MCF 10A (cell line): ENCODE results near the gene KCNMA1. TPM values are rescaled to one million over a fixed set of nuclear protein-coding genes. Genes with fewer than 3 reads are reported as not detected.

Experiments
- BruUV-seq: library from RNA; stranded (reverse); fragments of 400-500 nt; replicated peaks from 2 replicates; lab custom pipeline; 2021; lab: Mats Ljungman, UMichigan
- CTCF ChIA-PET: fragments of 300-600 bp; sonication (Branson Sonifier 250); formaldehyde crosslinking; extraction: SDS; loops from one replicate; lab custom pipeline; 2021; ENCODE audit warnings: antibody characterized with exemption, inconsistent platforms; lab: Yijun Ruan, JAX
- POLR2A ChIA-PET: fragments of 300-600, 350-650 bp; sonication (Branson Sonifier 250); formaldehyde crosslinking; extraction: SDS; loops from one replicate; lab custom pipeline; 2020; ENCODE audit warnings: antibody characterized with exemption, inconsistent platforms; lab: Yijun Ruan, JAX
- DNase-seq: peaks from one replicate; pipeline ENCODE4 v3.0.0-alpha.2; 2018; ENCODE audit not compliant: unreplicated experiment
- H3K27ac Mint-ChIP-seq: one replicate; pipeline ENCODE4 v1.8.0; 2022; ENCODE audit warnings: mild to moderate bottlenecking, low read depth, mixed read lengths; ENCODE audit not compliant: unreplicated experiment
- H3K27me3 Mint-ChIP-seq: one replicate; pipeline ENCODE4 v1.8.0; 2022; ENCODE audit warnings: mixed read lengths; ENCODE audit not compliant: insufficient read depth, unreplicated experiment
- H3K36me3 Mint-ChIP-seq: one replicate; pipeline ENCODE4 v1.8.0; 2022; ENCODE audit warnings: mild to moderate bottlenecking, moderate library complexity, mixed read lengths; ENCODE audit not compliant: insufficient read depth, unreplicated experiment
- H3K4me1 Mint-ChIP-seq: one replicate; pipeline ENCODE4 v1.8.0; 2022; ENCODE audit warnings: mixed read lengths; ENCODE audit not compliant: insufficient read depth, unreplicated experiment
- H3K4me3 Mint-ChIP-seq: one replicate; pipeline ENCODE4 v1.8.0; 2022; ENCODE audit warnings: mild to moderate bottlenecking, moderate library complexity, mixed read lengths; ENCODE audit not compliant: unreplicated experiment
- H3K9me3 Mint-ChIP-seq: one replicate; pipeline ENCODE4 v1.8.0; 2022; ENCODE audit warnings: mixed read lengths; ENCODE audit not compliant: unreplicated experiment
- CTCF ChIP-seq: fragments of 200-600 bp; IDR thresholded peaks from one replicate; pipeline ENCODE4 v1.8.0; 2022; ENCODE audit warnings: antibody characterized with exemption, mild to moderate bottlenecking; ENCODE audit not compliant: unreplicated experiment
- intact Hi-C: fragments of 100-400 bp; cut with micrococcal nuclease; formaldehyde crosslinking; loops from 2 replicates; pipeline ENCODE4 v1.14.1; 2022
- total RNA-seq: library from RNA; stranded (reverse); gene quantifications from 2 replicates; pipeline ENCODE4 v1.2.3, GENCODE V29; 2022

KCNMA1 gene
- total RNA-seq, 1 experiment from 2014 or later, result 7.5 TPM

GRCh38 chr10:77135555-77135954 is 502.1 kb downstream of the KCNMA1 start:
- no TSS peak for BruUV-seq
- Mint-ChIP-seq H3K4me1 (peaks cover 22% of the 10 kb centered on the region), H3K36me3 (no peaks in the 10 kb centered on the region), H3K9me3 (no peaks in the 10 kb centered on the region), H3K4me3 (no peak overlapping the region), H3K27ac (no peak overlapping the region), H3K27me3 (no peaks in the 10 kb centered on the region)
- CTCF ChIA-PET, result no interaction called here
- TF ChIP-seq CTCF, result no peak
- POLR2A ChIA-PET, result no interaction called here
- intact Hi-C loops, result no loop called here
- DNase-seq, result no peak

- Mint-ChIP-seq H3K9me3 (no peaks in the 10 kb centered on the region), H3K4me1 (peaks cover 6% of the 10 kb centered on the region), H3K27ac (no peak overlapping the region), H3K36me3 (no peaks in the 10 kb centered on the region), H3K27me3 (no peaks in the 10 kb centered on the region), H3K4me3 (no peak overlapping the region)
- BruUV-seq, result no TSS peak
- POLR2A ChIA-PET, result no interaction called here
- intact Hi-C loops, result no loop called here
- TF ChIP-seq CTCF, result no peak
- CTCF ChIA-PET, result no interaction called here
- no peak for DNase-seq
Observed at GRCh38 chr10:77131214-77131613, 506.4 kb downstream of the KCNMA1 start.

DNA sequence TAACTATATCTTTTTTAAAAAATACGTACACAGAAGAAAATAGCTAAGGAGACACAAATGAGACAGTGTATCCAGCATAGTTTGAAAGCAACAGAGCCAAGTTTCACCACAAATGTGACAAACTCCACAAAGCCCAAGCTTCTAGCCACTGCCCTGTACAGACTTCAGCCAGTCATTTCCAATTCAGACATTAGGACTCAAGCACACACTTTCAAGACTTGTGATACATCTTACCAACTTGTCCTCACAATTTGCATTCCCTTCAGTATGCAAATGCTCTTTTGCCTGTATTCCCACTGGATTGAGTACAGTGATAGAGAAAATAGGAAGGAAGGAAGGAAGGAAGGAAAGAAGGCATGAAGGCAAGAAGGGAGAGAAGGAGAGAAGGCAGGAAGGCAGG is 510.4 kb downstream of the KCNMA1 start:
- no peak for DNase-seq
- ChIA-PET POLR2A (no interaction called here), CTCF (no interaction called here)
- no peak for TF ChIP-seq CTCF
- H3K4me1 Mint-ChIP-seq, result peaks cover 6% of the 10 kb centered on the region
- no peaks in the 10 kb centered on the region for H3K9me3 Mint-ChIP-seq
- H3K4me3 Mint-ChIP-seq, result no peak overlapping the region
- BruUV-seq, result no TSS peak
- H3K36me3 Mint-ChIP-seq, result peaks cover 3% of the 10 kb centered on the region
- H3K27ac Mint-ChIP-seq, result no peak overlapping the region
- H3K27me3 Mint-ChIP-seq, result no peaks in the 10 kb centered on the region
- intact Hi-C loops, result no loop called here

- no peak overlapping the region for H3K27ac Mint-ChIP-seq
- BruUV-seq, result no TSS peak
- CTCF ChIA-PET, result no interaction called here
- POLR2A ChIA-PET, result no interaction called here
- H3K4me1 Mint-ChIP-seq, result no peaks in the 10 kb centered on the region
- H3K9me3 Mint-ChIP-seq, result no peaks in the 10 kb centered on the region
- H3K27me3 Mint-ChIP-seq, result no peaks in the 10 kb centered on the region
- TF ChIP-seq CTCF, result no peak
- H3K36me3 Mint-ChIP-seq, result peaks cover 6% of the 10 kb centered on the region
- no peak for DNase-seq
- intact Hi-C loops, result no loop called here
- H3K4me3 Mint-ChIP-seq, result no peak overlapping the region
Observed at GRCh38 chr10:77125231-77125630, 512.4 kb downstream of the KCNMA1 start.
